GM10266 (cell line): ENCODE data around the gene GOSR1.

Experiments used
- DNase-seq: peaks from one replicate; pipeline ENCODE4 v3.0.0; 2012; ENCODE audit errors: extremely low spot score
- CTCF ChIP-seq: IDR thresholded peaks from 2 replicates; pipeline ENCODE4 v1.5.1; 2012; ENCODE audit warnings: mild to moderate bottlenecking, low read depth; ENCODE audit not compliant: control insufficient read depth, insufficient read depth; ENCODE audit errors: missing control alignments

GOSR1 gene

GRCh38 chr17:30505868-30506417, 28.7 kb downstream of the GOSR1 start:
- no peak for TF ChIP-seq CTCF
- DNase-seq = no peak

- TF ChIP-seq CTCF = no peak
- DNase-seq = no peak
Measured at GRCh38 chr17:30506481-30506880, 29.3 kb downstream of the GOSR1 start.

- no peak for DNase-seq
- no peak for TF ChIP-seq CTCF
Measured at GRCh38 chr17:30513346-30513745, 36.1 kb downstream of the GOSR1 start.

GRCh38 chr17:30514895-30515596, 37.8 kb downstream of the GOSR1 start:
- TF ChIP-seq CTCF = no peak
- no peak for DNase-seq

- no peak for TF ChIP-seq CTCF
- no peak for DNase-seq
Measured at GRCh38 chr17:30517786-30518185, 40.6 kb downstream of the GOSR1 start.

GRCh38 chr17:30519166-30519565, 42.0 kb downstream of the GOSR1 start:
- no peak for DNase-seq
- no peak for TF ChIP-seq CTCF

GRCh38 chr17:30519707-30520106, 42.5 kb downstream of the GOSR1 start:
- TF ChIP-seq CTCF = no peak
- no peak for DNase-seq
